SU-DHL-6 (cell line): ENCODE data around the gene CACNA1B.
"Not testable (repeated sequence)": the region's sequence is repeated elsewhere in the genome, so short reads cannot be mapped to it uniquely, and the experiment has no call there.

Experiments
- H2AFZ ChIP-seq: fragments of 200-600 bp; sonication (generic); 2 replicates; pipeline ENCODE4 v1.6.1; 2014; ENCODE audit warnings: low read depth, mild to moderate bottlenecking, moderate library complexity, mixed read lengths, antibody characterized with exemption, low read length; ENCODE audit not compliant: severe bottlenecking
- H3F3A ChIP-seq: fragments of 200-600 bp; shearing (Covaris generic); 2 replicates; pipeline ENCODE4 v1.6.0; 2016; ENCODE audit warnings: antibody characterized with exemption, mild to moderate bottlenecking; ENCODE audit not compliant: insufficient read depth
- H3K27ac ChIP-seq: fragments of 200-600 bp; sonication (generic); 2 replicates; pipeline ENCODE4 v1.5.1; 2016; ENCODE audit warnings: low read depth, mild to moderate bottlenecking, low read length, moderate library complexity, mixed read lengths
- H3K27me3 ChIP-seq: fragments of 200-600 bp; sonication (generic), shearing (Covaris generic); 2 replicates; pipeline ENCODE4 v1.6.0; 2014; ENCODE audit warnings: mild to moderate bottlenecking, low read length
- H3K36me3 ChIP-seq: fragments of 200-600 bp; sonication (generic); 2 replicates; pipeline ENCODE4 v1.6.1; 2014; ENCODE audit warnings: mild to moderate bottlenecking, low read length, mixed read lengths
- H3K4me2 ChIP-seq: fragments of 300-600, 200-600 bp; shearing (Covaris generic), sonication (generic); 2 replicates; pipeline ENCODE4 v1.6.0; 2014; ENCODE audit warnings: low read length, low read depth, mild to moderate bottlenecking; ENCODE audit not compliant: poor library complexity, severe bottlenecking
- H3K4me3 ChIP-seq: fragments of 200-600 bp; sonication (generic); 2 replicates; pipeline ENCODE4 v1.5.1; 2014; ENCODE audit warnings: antibody characterized with exemption, low read length, mild to moderate bottlenecking, mixed read lengths; ENCODE audit not compliant: insufficient read depth, poor library complexity, severe bottlenecking
- H3K79me2 ChIP-seq: fragments of 200-600 bp; sonication (generic); 2 replicates; pipeline ENCODE4 v1.6.1; 2014; ENCODE audit warnings: mild to moderate bottlenecking, low read length, moderate library complexity; ENCODE audit not compliant: insufficient read depth
- H3K9ac ChIP-seq: fragments of 200-600 bp; sonication (generic); 2 replicates; pipeline ENCODE4 v1.7.0; 2014; ENCODE audit warnings: mild to moderate bottlenecking, low read length
- H3K9me2 ChIP-seq: fragments of 200-600 bp; sonication (generic); replicated peaks from 2 replicates; pipeline ENCODE4 v1.6.1; 2014; ENCODE audit warnings: low read length; ENCODE audit not compliant: insufficient read depth
- H3K9me3 ChIP-seq: fragments of 200-600 bp; sonication (generic); 2 replicates; pipeline ENCODE4 v1.6.1; 2014; ENCODE audit warnings: low read length, mixed read lengths; ENCODE audit not compliant: insufficient read depth
- H4K20me1 ChIP-seq: fragments of 200-600 bp; sonication (generic); 2 replicates; pipeline ENCODE4 v1.6.1; 2014; ENCODE audit warnings: low read depth, mild to moderate bottlenecking, antibody characterized with exemption, low read length, moderate library complexity, mixed read lengths
- EZH2phosphoT487 ChIP-seq: fragments of 200-600 bp; sonication (generic), shearing (Covaris generic); conservative IDR thresholded peaks from 2 replicates; pipeline ENCODE4 v1.6.1; 2018; ENCODE audit warnings: mild to moderate bottlenecking, antibody characterized with exemption, low read length, moderate library complexity, mixed read lengths
- TF ChIP-seq, protein P1 (sequence below): fragments of 200-600 bp; sonication (generic); IDR thresholded peaks from one replicate; pipeline ENCODE4 v1.5.1; 2017; ENCODE audit warnings: antibody characterized with exemption, mild to moderate bottlenecking, low read length, moderate library complexity; ENCODE audit not compliant: insufficient read depth, poor library complexity, severe bottlenecking

CACNA1B gene

DNA sequence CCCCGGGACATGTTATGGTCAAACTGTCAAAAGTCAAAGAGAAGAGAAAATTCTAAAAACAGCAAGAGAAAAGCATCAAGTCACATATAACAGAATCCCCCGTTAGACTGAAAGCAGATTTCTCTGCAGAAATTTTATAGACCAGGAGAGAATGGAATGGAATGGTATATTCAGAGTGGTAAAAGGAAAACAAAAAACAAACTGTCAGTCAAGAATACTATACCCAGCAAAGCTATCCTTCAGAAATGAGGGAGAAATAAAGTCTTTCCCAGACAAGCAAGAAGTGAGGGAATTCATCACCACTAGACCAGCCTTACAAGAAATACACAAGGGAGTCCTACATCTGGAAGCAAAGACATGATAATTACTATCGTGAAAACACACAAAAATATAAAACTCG lies 208.0 kb downstream of the CACNA1B start:
- Histone ChIP-seq H3K9me2 (no peaks in the 10 kb centered on the region), H3K79me2 (no peaks in the 10 kb centered on the region), H3K27ac (no peak overlapping the region), H3K36me3 (no peaks in the 10 kb centered on the region), H3K4me3 (no peak overlapping the region), H3K9ac (no peak overlapping the region), H4K20me1 (no peaks in the 10 kb centered on the region), H2AFZ (no peak overlapping the region), H3K27me3 (no peaks in the 10 kb centered on the region), H3K4me2 (no peak overlapping the region), H3K9me3 (peaks cover 14% of the 10 kb centered on the region; the same call in 1 of the 2 replicates), H3F3A (no peaks in the 10 kb centered on the region)
- no peak for TF ChIP-seq EZH2phosphoT487
- TF ChIP-seq, protein P1, sequence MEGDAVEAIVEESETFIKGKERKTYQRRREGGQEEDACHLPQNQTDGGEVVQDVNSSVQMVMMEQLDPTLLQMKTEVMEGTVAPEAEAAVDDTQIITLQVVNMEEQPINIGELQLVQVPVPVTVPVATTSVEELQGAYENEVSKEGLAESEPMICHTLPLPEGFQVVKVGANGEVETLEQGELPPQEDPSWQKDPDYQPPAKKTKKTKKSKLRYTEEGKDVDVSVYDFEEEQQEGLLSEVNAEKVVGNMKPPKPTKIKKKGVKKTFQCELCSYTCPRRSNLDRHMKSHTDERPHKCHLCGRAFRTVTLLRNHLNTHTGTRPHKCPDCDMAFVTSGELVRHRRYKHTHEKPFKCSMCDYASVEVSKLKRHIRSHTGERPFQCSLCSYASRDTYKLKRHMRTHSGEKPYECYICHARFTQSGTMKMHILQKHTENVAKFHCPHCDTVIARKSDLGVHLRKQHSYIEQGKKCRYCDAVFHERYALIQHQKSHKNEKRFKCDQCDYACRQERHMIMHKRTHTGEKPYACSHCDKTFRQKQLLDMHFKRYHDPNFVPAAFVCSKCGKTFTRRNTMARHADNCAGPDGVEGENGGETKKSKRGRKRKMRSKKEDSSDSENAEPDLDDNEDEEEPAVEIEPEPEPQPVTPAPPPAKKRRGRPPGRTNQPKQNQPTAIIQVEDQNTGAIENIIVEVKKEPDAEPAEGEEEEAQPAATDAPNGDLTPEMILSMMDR, result no peak

DNA sequence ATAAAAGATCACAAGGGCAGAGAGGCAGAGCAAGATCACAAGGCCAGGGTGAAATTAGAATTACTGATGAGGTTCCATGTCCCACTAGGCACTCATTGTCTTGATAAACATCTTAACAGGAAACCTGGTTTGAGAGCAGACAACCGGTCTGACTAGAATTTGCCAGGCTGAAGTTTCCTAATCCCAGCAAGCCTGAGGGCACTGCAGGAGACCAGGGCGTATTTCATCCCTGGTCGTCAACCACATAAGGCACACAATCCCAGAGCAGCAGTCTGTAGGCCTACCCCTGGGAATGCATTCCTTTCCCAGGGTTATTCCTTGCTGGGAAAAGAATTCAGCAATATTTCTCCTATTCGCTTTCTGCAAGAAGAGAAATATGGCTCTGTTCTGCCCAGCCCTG lies 214.5 kb downstream of the CACNA1B start:
- not testable (repeated sequence) for H4K20me1 ChIP-seq, H3K9me3 ChIP-seq, H3F3A ChIP-seq, H2AFZ ChIP-seq, H3K79me2 ChIP-seq, H3K4me3 ChIP-seq, H3K4me2 ChIP-seq, H3K27ac ChIP-seq, H3K9ac ChIP-seq, H3K36me3 ChIP-seq, H3K9me2 ChIP-seq, H3K27me3 ChIP-seq

DNA sequence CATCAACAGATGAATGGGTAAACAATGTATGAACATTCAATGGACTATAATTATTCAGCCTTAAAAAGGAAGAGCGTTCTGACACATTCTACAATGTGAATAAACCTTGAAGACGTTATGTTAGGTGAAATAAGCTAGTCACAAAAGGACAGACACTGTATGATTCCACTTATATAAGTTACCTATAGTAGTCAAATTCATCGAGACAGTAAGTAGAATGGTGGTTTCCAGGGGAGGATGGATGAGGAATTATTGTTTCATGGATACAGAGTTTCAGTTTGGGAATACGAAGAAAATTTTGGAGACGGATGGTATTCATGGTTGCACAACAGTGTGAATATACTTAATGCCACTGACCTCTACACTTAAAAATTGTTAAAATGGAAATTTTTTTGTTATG lies 216.4 kb downstream of the CACNA1B start:
- Histone ChIP-seq H3K9ac (no peak overlapping the region), H3K27ac (no peak overlapping the region), H3K4me2 (no peak overlapping the region), H2AFZ (no peak overlapping the region), H3F3A (no peaks in the 10 kb centered on the region), H3K79me2 (no peaks in the 10 kb centered on the region), H3K4me3 (no peak overlapping the region), H3K36me3 (no peaks in the 10 kb centered on the region), H3K9me3 (no peaks in the 10 kb centered on the region), H3K9me2 (no peaks in the 10 kb centered on the region), H3K27me3 (no peaks in the 10 kb centered on the region; the same call in 1 of the 2 replicates), H4K20me1 (no peaks in the 10 kb centered on the region)
- TF ChIP-seq, protein P1, result no peak
- TF ChIP-seq EZH2phosphoT487, result no peak

DNA sequence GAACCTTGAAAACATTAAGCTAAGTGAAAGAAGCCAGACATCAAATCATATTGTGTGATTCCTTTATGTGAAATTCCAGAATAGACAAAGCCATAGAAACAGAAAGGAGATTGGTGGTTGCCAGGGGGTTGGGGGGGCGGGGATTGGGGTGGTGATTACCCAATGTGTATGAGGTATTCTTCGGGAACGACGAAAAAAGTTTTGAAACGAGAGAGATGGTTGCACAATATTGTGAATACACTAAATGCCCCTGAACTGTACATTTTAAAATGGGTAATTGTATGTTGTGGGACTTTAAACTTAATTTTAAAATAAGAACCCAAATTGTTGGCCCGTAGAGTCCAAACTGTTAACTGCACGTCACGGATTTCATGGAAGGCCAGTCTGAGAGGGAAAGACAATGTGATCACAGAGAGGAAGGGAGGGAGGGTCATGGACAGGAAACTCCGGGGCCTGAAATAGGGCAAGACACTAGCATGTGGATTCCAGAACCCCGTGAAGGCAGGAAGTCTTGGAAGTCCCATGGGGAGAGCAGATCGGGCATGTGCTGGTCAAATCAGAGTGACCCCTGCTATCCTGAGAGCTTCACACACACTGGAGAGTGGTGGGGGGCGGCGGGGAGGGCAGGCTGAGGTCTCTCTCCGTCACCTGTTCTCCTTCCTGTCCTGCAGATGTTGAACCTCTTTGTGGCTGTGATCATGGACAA lies 218.4 kb downstream of the CACNA1B start:
- no peak overlapping the region for H3K4me3 ChIP-seq
- no peaks in the 10 kb centered on the region; the same call in 1 of the 2 replicates for H3K27me3 ChIP-seq
- no peaks in the 10 kb centered on the region for H4K20me1 ChIP-seq
- no peaks in the 10 kb centered on the region for H3F3A ChIP-seq
- no peaks in the 10 kb centered on the region for H3K9me3 ChIP-seq
- no peak for TF ChIP-seq EZH2phosphoT487
- TF ChIP-seq, protein P1, result no peak
- no peak overlapping the region for H3K27ac ChIP-seq
- no peaks in the 10 kb centered on the region for H3K9me2 ChIP-seq
- no peaks in the 10 kb centered on the region for H3K36me3 ChIP-seq
- H2AFZ ChIP-seq, result no peak overlapping the region
- no peak overlapping the region for H3K4me2 ChIP-seq
- no peaks in the 10 kb centered on the region for H3K79me2 ChIP-seq
- no peak overlapping the region for H3K9ac ChIP-seq
